ENCODE results near the gene SGTA.

Gene SGTA

DNA sequence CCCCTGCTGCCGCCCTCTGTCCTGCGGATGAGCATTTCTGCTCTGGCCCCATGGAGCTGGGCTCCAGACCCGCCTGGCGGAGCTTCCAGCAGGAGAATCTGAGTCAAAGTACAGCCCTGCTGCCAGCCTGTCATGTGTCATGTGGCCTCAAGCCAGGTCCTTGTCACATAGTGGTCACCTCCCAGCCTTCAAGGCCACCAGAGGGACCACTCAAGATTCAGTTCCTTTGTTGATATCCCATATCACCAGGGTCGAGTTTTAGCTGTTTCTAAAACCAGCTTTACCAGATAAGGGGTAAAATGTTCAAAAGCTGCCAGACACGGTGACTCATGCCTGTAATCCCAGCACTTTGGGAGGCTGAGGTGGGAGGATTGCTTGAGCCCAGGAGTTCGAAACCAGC lies 15.7 kb upstream of the SGTA start:
- no peak for DNase-seq (ENCODE audit: extremely low read depth, low read depth)
- no peak for TF ChIP-seq CTCF (IDR thresholded peaks at IDR 0.05; ENCODE audit: low read depth, low read length, missing control alignments)
- no peak overlapping the region for H3K4me3 ChIP-seq (replicated peaks; ENCODE audit: low read depth, low read length)

- H3K4me3 ChIP-seq (replicated peaks; ENCODE audit: low read depth, low read length): no peak overlapping the region
- DNase-seq (ENCODE audit: extremely low read depth, low read depth): no peak
- no peak for TF ChIP-seq CTCF (IDR thresholded peaks at IDR 0.05; ENCODE audit: low read depth, low read length, missing control alignments)
These were observed 15.1 kb upstream of the SGTA start for GRCh38 chr19:2798158-2798685.

DNA sequence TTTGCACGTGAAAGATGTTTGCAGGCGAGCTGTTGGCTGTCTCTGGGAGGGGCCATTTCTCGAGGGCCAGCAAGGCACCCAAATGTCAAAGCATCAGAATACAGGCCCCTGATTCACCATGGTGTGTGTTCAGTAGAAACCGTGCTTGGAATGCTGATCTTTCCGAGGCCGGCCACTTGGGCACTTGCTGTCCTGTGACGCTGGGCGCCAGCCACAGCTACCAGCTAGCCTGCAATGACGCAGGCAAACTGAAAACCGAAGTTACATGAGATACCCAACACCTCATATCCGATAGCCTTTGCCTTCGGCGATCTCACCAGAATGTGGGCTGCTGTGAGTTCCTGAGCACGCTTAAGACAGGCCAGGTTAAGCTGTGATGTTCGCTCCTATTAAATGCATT lies 14.2 kb upstream of the SGTA start:
- no peak overlapping the region for H3K4me3 ChIP-seq (replicated peaks; ENCODE audit: low read depth, low read length)
- TF ChIP-seq CTCF (IDR thresholded peaks at IDR 0.05; ENCODE audit: low read depth, low read length, missing control alignments): no peak
- no peak for DNase-seq (ENCODE audit: extremely low read depth, low read depth)

- no peak overlapping the region for H3K4me3 ChIP-seq (replicated peaks; ENCODE audit: low read depth, low read length)
- DNase-seq (ENCODE audit: extremely low read depth, low read depth): no peak
- TF ChIP-seq CTCF (IDR thresholded peaks at IDR 0.05; ENCODE audit: low read depth, low read length, missing control alignments): no peak
These were observed 13.7 kb upstream of the SGTA start for GRCh38 chr19:2796659-2797266.

DNA sequence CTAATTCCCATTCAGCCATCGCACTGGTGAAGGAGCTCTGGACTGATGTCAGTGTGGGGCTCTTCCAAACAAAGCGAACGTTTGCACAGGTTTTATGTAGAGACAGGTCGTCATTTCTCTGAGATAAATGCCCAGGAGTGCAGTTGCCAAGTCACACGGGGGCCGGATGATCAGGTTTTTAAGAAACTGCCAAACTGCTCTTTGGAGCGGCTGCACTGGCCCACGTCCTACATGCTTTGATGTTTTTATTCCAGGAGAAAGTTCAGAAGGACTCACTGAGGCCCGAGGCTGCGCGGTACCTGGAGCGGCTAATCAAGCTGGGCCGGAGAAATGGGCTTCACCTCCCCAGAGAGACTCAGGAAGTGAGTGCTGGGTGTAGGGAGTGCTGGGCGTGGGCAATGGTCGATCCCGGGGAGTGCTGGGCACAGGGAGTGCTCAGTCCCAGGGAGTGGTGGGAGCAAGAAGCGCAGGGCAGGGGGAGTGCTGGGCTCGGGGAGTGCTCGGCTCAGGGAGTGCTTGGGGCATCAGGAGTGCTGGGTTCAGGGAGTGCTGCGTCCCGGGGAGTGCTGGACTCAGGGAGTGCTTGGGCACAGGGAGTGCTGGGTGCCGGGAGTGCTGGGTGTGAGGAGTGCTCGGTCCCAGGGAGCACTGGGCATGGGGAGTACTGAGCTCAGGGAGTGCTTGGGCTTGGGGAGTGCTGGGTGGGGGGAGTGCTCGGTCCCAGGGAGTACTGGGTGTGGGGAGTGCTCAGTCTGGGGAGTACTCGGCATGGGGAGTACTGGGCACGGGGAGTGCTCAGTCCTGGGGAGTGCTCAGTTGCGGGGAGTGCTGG lies 13.0 kb upstream of the SGTA start:
- no peak overlapping the region for H3K4me3 ChIP-seq (replicated peaks; ENCODE audit: low read depth, low read length)
- no peak for TF ChIP-seq CTCF (IDR thresholded peaks at IDR 0.05; ENCODE audit: low read depth, low read length, missing control alignments)
- DNase-seq (ENCODE audit: extremely low read depth, low read depth): no peak

DNA sequence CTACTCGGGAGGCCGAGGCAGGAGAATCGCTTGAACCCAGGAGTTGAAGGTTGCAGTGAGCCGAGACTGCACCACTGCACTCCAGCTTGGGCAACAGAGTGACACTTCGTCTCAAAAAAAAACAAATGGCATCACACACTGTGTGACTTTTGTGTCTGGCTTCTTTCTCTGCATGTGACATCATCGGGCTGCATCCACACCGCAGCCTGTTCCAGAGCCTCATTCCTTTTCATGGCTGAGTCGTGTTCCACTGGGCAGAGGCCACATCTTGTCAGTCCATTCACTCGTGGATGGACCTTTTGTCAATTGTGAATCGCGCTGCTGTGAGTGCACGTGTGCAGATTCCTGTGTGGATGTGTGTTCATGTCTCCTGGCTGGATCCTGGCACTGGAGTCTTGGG lies 10.5 kb upstream of the SGTA start:
- no peak for DNase-seq (ENCODE audit: extremely low read depth, low read depth)
- TF ChIP-seq CTCF (IDR thresholded peaks at IDR 0.05; ENCODE audit: low read depth, low read length, missing control alignments): no peak

More for the DNA sequence above, 10.5 kb upstream of the SGTA start:
- no peak overlapping the region for H3K4me3 ChIP-seq (replicated peaks; ENCODE audit: low read depth, low read length)

All from HFF-Myc (cell line).